Suprapubic skin (tissue), 4 donors: ENCODE measurements around the gene BBS12.

Source experiments
- EP300 ChIP-seq: sonication (generic); formaldehyde crosslinking; IDR thresholded peaks from one replicate; pipeline ENCODE4 v1.6.1; 2017; ENCODE audit warnings: antibody characterized with exemption
- POLR2A ChIP-seq, 2 donors: fragments of 450-650 bp; IDR thresholded peaks; one replicate each; pipeline ENCODE4 v1.6.1; 2017; ENCODE audit warnings: antibody characterized with exemption in 2 of 2, mild to moderate bottlenecking in 2 of 2, moderate library complexity in 2 of 2
- POLR2AphosphoS5 ChIP-seq, 3 donors: sonication (generic); formaldehyde crosslinking; IDR thresholded peaks; one replicate each; pipeline ENCODE4 v1.6.1; 2017; ENCODE audit warnings: antibody characterized with exemption in 3 of 3
- TF ChIP-seq, protein P1 (sequence below), 2 donors: fragments of 200-600 bp in 1 of 2; fragments of 450-650 bp in 1 of 2; sonication (generic) in 1 of 2; IDR thresholded peaks; one replicate each; pipeline ENCODE4 v1.5.1; 2016 to 2019; ENCODE audit warnings: antibody characterized with exemption in 2 of 2, mild to moderate bottlenecking in 1 of 2, moderate library complexity in 1 of 2

GRCh38 chr4:122707497-122707896, 25.0 kb upstream of the BBS12 start:
- TF ChIP-seq EP300: no peak
- TF ChIP-seq, protein P1, sequence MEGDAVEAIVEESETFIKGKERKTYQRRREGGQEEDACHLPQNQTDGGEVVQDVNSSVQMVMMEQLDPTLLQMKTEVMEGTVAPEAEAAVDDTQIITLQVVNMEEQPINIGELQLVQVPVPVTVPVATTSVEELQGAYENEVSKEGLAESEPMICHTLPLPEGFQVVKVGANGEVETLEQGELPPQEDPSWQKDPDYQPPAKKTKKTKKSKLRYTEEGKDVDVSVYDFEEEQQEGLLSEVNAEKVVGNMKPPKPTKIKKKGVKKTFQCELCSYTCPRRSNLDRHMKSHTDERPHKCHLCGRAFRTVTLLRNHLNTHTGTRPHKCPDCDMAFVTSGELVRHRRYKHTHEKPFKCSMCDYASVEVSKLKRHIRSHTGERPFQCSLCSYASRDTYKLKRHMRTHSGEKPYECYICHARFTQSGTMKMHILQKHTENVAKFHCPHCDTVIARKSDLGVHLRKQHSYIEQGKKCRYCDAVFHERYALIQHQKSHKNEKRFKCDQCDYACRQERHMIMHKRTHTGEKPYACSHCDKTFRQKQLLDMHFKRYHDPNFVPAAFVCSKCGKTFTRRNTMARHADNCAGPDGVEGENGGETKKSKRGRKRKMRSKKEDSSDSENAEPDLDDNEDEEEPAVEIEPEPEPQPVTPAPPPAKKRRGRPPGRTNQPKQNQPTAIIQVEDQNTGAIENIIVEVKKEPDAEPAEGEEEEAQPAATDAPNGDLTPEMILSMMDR (IDR thresholded peaks at IDR 0.05): no peak
- no peak for TF ChIP-seq POLR2A (IDR thresholded peaks at IDR 0.05)
- TF ChIP-seq POLR2AphosphoS5 (IDR thresholded peaks at IDR 0.05): no peak
